HepG2 (cell line): ENCODE results near the gene PRIMA1. TPM values are rescaled to one million over a fixed set of nuclear protein-coding genes. Genes with fewer than 3 reads are reported as not detected.

ENCODE experiments used
- ATAC-seq: fragments of 200-7000 bp; cut with Tn5 transposase; 3 replicates; pipeline ENCODE4 v1.9.1; 2020; ENCODE audit warnings: mild to moderate bottlenecking, moderate library complexity
- BruUV-seq: library from RNA; stranded (reverse); fragments of 400-500 nt; replicated peaks from 2 replicates; lab custom pipeline; 2021; lab: Mats Ljungman, UMichigan
- CTCF ChIA-PET: fragments of 300-600 bp; formaldehyde crosslinking; extraction: SDS; loops from one replicate; lab custom pipeline; 2021; ENCODE audit warnings: low total read pairs, inconsistent platforms, low intra/inter-chr PET ratio; lab: Yijun Ruan, JAX
- POLR2A ChIA-PET: fragments of 350-600 bp; sonication (Branson Sonifier 250); formaldehyde crosslinking; loops from one replicate; lab custom pipeline; 2020; ENCODE audit warnings: antibody characterized with exemption, inconsistent platforms; lab: Yijun Ruan, JAX
- DNase-seq: peaks from one replicate; pipeline ENCODE4 v3.0.0-alpha.2; 2015; ENCODE audit warnings: low spot score
- FAIRE-seq: peaks from 3 replicates; lab custom pipeline; 2011; peaks lifted over from hg19 to GRCh38; lab: Jason Lieb, UNC
- H2AFZ ChIP-seq: one replicate; pipeline ENCODE4 v1.6.1; 2011; ENCODE audit warnings: low read length, inconsistent platforms
- H3K27ac ChIP-seq: fragments of 300-600 bp; 3 replicates; pipeline ENCODE4 v1.8.0; 2011; ENCODE audit warnings: mixed run types, mild to moderate bottlenecking, mixed read lengths, low read length, inconsistent platforms; ENCODE audit not compliant: insufficient read depth; ENCODE audit errors: extremely low read length
- H3K27me3 ChIP-seq, 2 experiments: fragments of 200-600 bp in 1 of 2; 2 replicates in 1 of 2; 3 replicates in 1 of 2; pipeline versions ENCODE4 v1.6.0 to v1.8.0; 2011; ENCODE audit warnings: low read length in 2 of 2, mild to moderate bottlenecking in 2 of 2, moderate library complexity in 2 of 2, inconsistent platforms in 1 of 2; ENCODE audit not compliant: insufficient read depth in 2 of 2, control insufficient read depth in 1 of 2
- H3K36me3 ChIP-seq, 2 experiments: fragments of 200-600 bp in 1 of 2; replicated peaks in 1 of 2; 2 replicates in 1 of 2; 3 replicates in 1 of 2; pipeline versions ENCODE4 v1.5.1 to v1.8.0; 2011; ENCODE audit warnings: low read length in 2 of 2, inconsistent platforms in 1 of 2; ENCODE audit not compliant: insufficient read depth in 2 of 2, control insufficient read depth in 1 of 2
- H3K4me1 ChIP-seq: 2 replicates; pipeline ENCODE4 v1.5.1; 2012; ENCODE audit warnings: low read length, inconsistent platforms; ENCODE audit not compliant: insufficient read depth
- H3K4me2 ChIP-seq: 2 replicates; pipeline ENCODE4 v1.6.0; 2011; ENCODE audit warnings: low read depth, low read length, inconsistent platforms
- H3K4me3 ChIP-seq, 3 experiments: fragments of 200-600 bp in 1 of 3; sonication (generic), shearing (Covaris generic) in 1 of 3; replicated peaks in 1 of 3; 2 replicates each; pipeline ENCODE4 v1.5.1; 2011 to 2016; ENCODE audit warnings: low read length in 3 of 3, inconsistent platforms in 2 of 3, low read depth in 2 of 3, mild to moderate bottlenecking in 2 of 3, control low read depth in 1 of 3, mixed read lengths in 1 of 3; ENCODE audit not compliant: insufficient read depth in 1 of 3
- H3K79me2 ChIP-seq: one replicate; pipeline ENCODE4 v1.6.1; 2011; ENCODE audit warnings: low read length, inconsistent platforms; ENCODE audit not compliant: insufficient read depth
- H3K9ac ChIP-seq: 2 replicates; pipeline ENCODE4 v1.6.0; 2011; ENCODE audit warnings: mild to moderate bottlenecking, low read depth, low read length, inconsistent platforms; ENCODE audit not compliant: insufficient read depth
- H3K9me3 ChIP-seq: 2 replicates; pipeline ENCODE4 v1.5.1; 2012; ENCODE audit warnings: mild to moderate bottlenecking, low read length
- H4K20me1 ChIP-seq: 2 replicates; pipeline ENCODE4 v1.6.0; 2011; ENCODE audit warnings: inconsistent platforms, mild to moderate bottlenecking, low read length, moderate library complexity; ENCODE audit not compliant: insufficient read depth
- AGO1 ChIP-seq: fragments of 200-400 bp; formaldehyde crosslinking; IDR thresholded peaks from 2 replicates; pipeline ENCODE4 v1.6.1; 2017; ENCODE audit warnings: mild to moderate bottlenecking, low read depth, low read length, moderate library complexity; ENCODE audit not compliant: poor library complexity, severe bottlenecking
- CC2D1A ChIP-seq: sonication (generic); formaldehyde crosslinking; IDR thresholded peaks from 2 replicates; pipeline ENCODE4 v1.8.1; 2023; ENCODE audit warnings: mild to moderate bottlenecking, missing genetic modification reagents
- ESRRA ChIP-seq: sonication (generic); formaldehyde crosslinking; IDR thresholded peaks from 2 replicates; pipeline ENCODE4 v1.5.1; 2020; ENCODE audit warnings: mild to moderate bottlenecking, low read depth, missing genetic modification reagents
- STAT6 ChIP-seq: sonication (generic); formaldehyde crosslinking; IDR thresholded peaks from 2 replicates; pipeline ENCODE4 v1.4.0; 2020; ENCODE audit warnings: missing genetic modification reagents, mild to moderate bottlenecking, borderline replicate concordance
- SYNCRIP ChIP-seq: fragments of 200-400 bp; formaldehyde crosslinking; IDR thresholded peaks from 2 replicates; pipeline ENCODE4 v1.6.1; 2018; ENCODE audit warnings: mild to moderate bottlenecking, low read depth, low read length; ENCODE audit not compliant: insufficient read depth
- ZBTB8A ChIP-seq: sonication (generic); formaldehyde crosslinking; IDR thresholded peaks from 2 replicates; pipeline ENCODE4 v1.4.0; 2020; ENCODE audit warnings: mild to moderate bottlenecking, low read depth, missing genetic modification reagents, borderline replicate concordance
- ZKSCAN1 ChIP-seq: fragments of 150-350 bp; IDR thresholded peaks from 2 replicates; pipeline ENCODE4 v1.6.1; 2014; ENCODE audit warnings: low read length
- ZNF30 ChIP-seq: sonication (generic); formaldehyde crosslinking; IDR thresholded peaks from 2 replicates; pipeline ENCODE4 v1.5.0; 2020; ENCODE audit warnings: mild to moderate bottlenecking, missing genetic modification reagents
- ZNF33B ChIP-seq: sonication (generic); formaldehyde crosslinking; IDR thresholded peaks from 2 replicates; pipeline ENCODE4 v1.5.1; 2020; ENCODE audit warnings: mild to moderate bottlenecking, missing genetic modification reagents
- ZNF569 ChIP-seq: sonication (generic); formaldehyde crosslinking; IDR thresholded peaks from 2 replicates; pipeline ENCODE4 v1.5.0; 2020; ENCODE audit warnings: mild to moderate bottlenecking, missing genetic modification reagents, moderate library complexity, borderline replicate concordance
- ZNF609 ChIP-seq: sonication (generic); formaldehyde crosslinking; IDR thresholded peaks from 2 replicates; pipeline ENCODE4 v1.4.0; 2020; ENCODE audit warnings: mild to moderate bottlenecking, missing genetic modification reagents, borderline replicate concordance
- ZNF672 ChIP-seq: sonication (generic); formaldehyde crosslinking; IDR thresholded peaks from 2 replicates; pipeline ENCODE4 v1.8.1; 2022; ENCODE audit warnings: missing genetic modification reagents
- WGBS: methylation state at CpG from one replicate; pipeline ENCODE4 v1.1.6; 2017; ENCODE audit warnings: low lambda C conversion rate; 5-methylcytosine and 5-hydroxymethylcytosine counted together
- in situ Hi-C: cut with HindIII; loops from 2 replicates; pipeline ENCODE4 v1.10.0; 2017; ENCODE audit warnings: low pct_unique_long_range_greater_than_20kb; ENCODE audit not compliant: extremely low pct_ligation_motif_present
- intact Hi-C: fragments of 100-400 bp; cut with micrococcal nuclease; formaldehyde crosslinking; loops from one replicate; pipeline ENCODE4 v1.10.0; 2022; ENCODE audit not compliant: unreplicated experiment
- polyA plus RNA-seq, 8 experiments: library from polyadenylated mRNA; depleted of rRNA in 3 of 8; stranded (reverse) in 7 of 8; unstranded in 1 of 8; fragments of >200 nt; fragmentation: Illumina TruSeq in 4 of 8; extraction: Trizol in 4 of 8; gene quantifications; 2 replicates each; pipeline versions ENCODE4 v1.2.1 to v1.2.3, GENCODE V29; 2011 to 2016; ENCODE audit warnings: low read depth in 4 of 8, missing spikeins in 1 of 8, mixed read lengths in 1 of 8; ENCODE audit not compliant: insufficient read depth in 1 of 8
- total RNA-seq, 5 experiments: library from RNA; depleted of rRNA; stranded (reverse); fragments of >200 nt; fragmentation: Illumina TruSeq; extraction: Trizol; gene quantifications; 2 replicates each; pipeline ENCODE4 v1.2.3, GENCODE V29; 2016; ENCODE audit warnings: low read depth in 1 of 5
- TF ChIP-seq, protein P1 (sequence below): sonication (generic); formaldehyde crosslinking; IDR thresholded peaks from 2 replicates; pipeline ENCODE4 v1.9.0; 2021; ENCODE audit warnings: missing genetic modification reagents, mild to moderate bottlenecking, borderline replicate concordance

PRIMA1 gene
- total and polyA plus RNA-seq, 2 of the 13 experiments (the other 11 are each of a cell fraction or from before 2014, with no cell fraction given) = 2.4 to 3.2 TPM

DNA sequence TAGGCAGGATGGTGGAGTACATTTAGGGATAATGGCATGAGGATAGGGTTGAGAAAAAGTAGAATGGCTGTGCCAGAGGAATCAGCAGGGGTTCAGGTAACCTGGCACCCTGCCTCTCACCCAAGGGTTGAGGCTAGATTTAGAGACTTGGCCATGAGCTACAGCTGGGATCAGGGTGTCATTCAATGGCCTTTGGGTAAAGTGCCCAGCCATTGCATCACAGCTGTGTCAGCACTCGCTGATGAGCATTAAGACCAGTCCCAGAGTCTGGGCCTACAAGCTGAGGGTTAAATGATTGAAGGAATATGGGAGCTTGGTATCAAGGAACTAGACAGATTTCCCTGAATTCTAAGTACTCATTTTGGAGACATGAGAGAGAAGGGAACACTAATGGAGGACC is 113.9 kb downstream of the PRIMA1 start:
- Histone ChIP-seq H3K27ac (no peak overlapping the region), H3K27me3 (peaks cover 0 to 4% of the 10 kb centered on the region in 2 experiments; a peak in 1 of 5 replicates), H4K20me1 (no peaks in the 10 kb centered on the region), H3K4me1 (peaks cover 7% of the 10 kb centered on the region; the same call in 1 of the 2 replicates), H3K9ac (no peak overlapping the region), H2AFZ (no peak overlapping the region), H3K4me2 (no peak overlapping the region), H3K9me3 (no peaks in the 10 kb centered on the region), H3K4me3 (no peak overlapping the region), H3K36me3 (no peaks in the 10 kb centered on the region), H3K79me2 (no peaks in the 10 kb centered on the region)
- CTCF ChIA-PET = no interaction called here
- WGBS = 0% methylated on average over 1 of the region's 1 CpG
- POLR2A ChIA-PET = no interaction called here
- no peak for ATAC-seq
- FAIRE-seq = no peak
- BruUV-seq = no TSS peak
- no peak for DNase-seq
- in situ Hi-C loops (no loop called here), intact Hi-C loops (no loop called here)
- TF ChIP-seq CC2D1A (CRISPR knock-in tag) (no peak), ZNF672 (CRISPR knock-in tag) (no peak), ESRRA (CRISPR knock-in tag) (no peak), ZNF609 (CRISPR knock-in tag) (no peak), ZKSCAN1 (no peak), ZNF33B (no peak), STAT6 (no peak), AGO1 (no peak), SYNCRIP (no peak), ZNF30 (CRISPR knock-in tag) (no peak), ZBTB8A (CRISPR knock-in tag) (no peak), ZNF569 (CRISPR knock-in tag) (no peak)
- TF ChIP-seq, protein P1, sequence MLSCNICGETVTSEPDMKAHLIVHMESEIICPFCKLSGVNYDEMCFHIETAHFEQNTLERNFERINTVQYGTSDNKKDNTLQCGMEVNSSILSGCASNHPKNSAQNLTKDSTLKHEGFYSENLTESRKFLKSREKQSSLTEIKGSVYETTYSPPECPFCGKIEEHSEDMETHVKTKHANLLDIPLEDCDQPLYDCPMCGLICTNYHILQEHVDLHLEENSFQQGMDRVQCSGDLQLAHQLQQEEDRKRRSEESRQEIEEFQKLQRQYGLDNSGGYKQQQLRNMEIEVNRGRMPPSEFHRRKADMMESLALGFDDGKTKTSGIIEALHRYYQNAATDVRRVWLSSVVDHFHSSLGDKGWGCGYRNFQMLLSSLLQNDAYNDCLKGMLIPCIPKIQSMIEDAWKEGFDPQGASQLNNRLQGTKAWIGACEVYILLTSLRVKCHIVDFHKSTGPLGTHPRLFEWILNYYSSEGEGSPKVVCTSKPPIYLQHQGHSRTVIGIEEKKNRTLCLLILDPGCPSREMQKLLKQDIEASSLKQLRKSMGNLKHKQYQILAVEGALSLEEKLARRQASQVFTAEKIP (CRISPR knock-in tag) = no peak
